SK-N-MC (cell line): Measurements from ENCODE around the gene LDAH.

Experiments
- DNase-seq: peaks from one replicate; pipeline ENCODE4 v3.0.0-alpha.2; 2011; ENCODE audit warnings: low read depth, low spot score
- H3K27ac ChIP-seq: fragments of 200-600 bp; sonication (generic); 2 replicates; pipeline ENCODE4 v1.5.1; 2016; ENCODE audit warnings: mixed run types
- H3K36me3 ChIP-seq: fragments of 200-600 bp; sonication (generic); 2 replicates; pipeline ENCODE4 v1.6.1; 2017; ENCODE audit warnings: antibody characterized with exemption, low read length, mixed read lengths; ENCODE audit not compliant: insufficient read depth
- H3K4me3 ChIP-seq: fragments of 200-600 bp; sonication (generic); 2 replicates; pipeline ENCODE4 v1.5.1; 2016
- H3K9ac ChIP-seq: fragments of 200-600 bp; sonication (generic); 2 replicates; pipeline ENCODE4 v1.8.0; 2017; ENCODE audit warnings: mixed run types, mixed read lengths; ENCODE audit not compliant: insufficient read length
- H3K9me3 ChIP-seq: fragments of 200-600 bp; sonication (generic); 2 replicates; pipeline ENCODE4 v1.6.1; 2017; ENCODE audit warnings: low read depth, mild to moderate bottlenecking, antibody characterized with exemption, low read length, moderate library complexity, mixed read lengths
- EZH2 ChIP-seq: fragments of 200-600 bp; sonication (generic); IDR thresholded peaks from one replicate; pipeline ENCODE4 v1.6.1; 2017; ENCODE audit warnings: antibody characterized with exemption
- FOXP2 ChIP-seq: optimal IDR thresholded peaks from 2 replicates; pipeline ENCODE3; 2011; ENCODE audit warnings: mild to moderate bottlenecking, moderate library complexity; ENCODE audit not compliant: insufficient read depth; ENCODE audit errors: extremely low read length, control extremely low read depth
- POLR2AphosphoS5 ChIP-seq: IDR thresholded peaks from 2 replicates; pipeline ENCODE4 v1.6.1; 2012; ENCODE audit warnings: mild to moderate bottlenecking, low read depth, low read length, borderline replicate concordance

Gene LDAH

GRCh38 chr2:20645761-20646160 lies 177.1 kb downstream of the LDAH start:
- H3K27ac ChIP-seq, result no peak overlapping the region
- TF ChIP-seq EZH2 (no peak), POLR2AphosphoS5 (no peak), FOXP2 (no peak)
- no peak for DNase-seq
- no peak overlapping the region for H3K9ac ChIP-seq
- H3K4me3 ChIP-seq, result no peak overlapping the region
- no peaks in the 10 kb centered on the region for H3K9me3 ChIP-seq
- no peaks in the 10 kb centered on the region for H3K36me3 ChIP-seq

GRCh38 chr2:20645301-20645701 lies 177.6 kb downstream of the LDAH start:
- Histone ChIP-seq H3K4me3 (no peak overlapping the region), H3K9me3 (no peaks in the 10 kb centered on the region), H3K36me3 (no peaks in the 10 kb centered on the region), H3K9ac (no peak overlapping the region), H3K27ac (no peak overlapping the region)
- no peak for DNase-seq
- no peak for TF ChIP-seq POLR2AphosphoS5

DNA sequence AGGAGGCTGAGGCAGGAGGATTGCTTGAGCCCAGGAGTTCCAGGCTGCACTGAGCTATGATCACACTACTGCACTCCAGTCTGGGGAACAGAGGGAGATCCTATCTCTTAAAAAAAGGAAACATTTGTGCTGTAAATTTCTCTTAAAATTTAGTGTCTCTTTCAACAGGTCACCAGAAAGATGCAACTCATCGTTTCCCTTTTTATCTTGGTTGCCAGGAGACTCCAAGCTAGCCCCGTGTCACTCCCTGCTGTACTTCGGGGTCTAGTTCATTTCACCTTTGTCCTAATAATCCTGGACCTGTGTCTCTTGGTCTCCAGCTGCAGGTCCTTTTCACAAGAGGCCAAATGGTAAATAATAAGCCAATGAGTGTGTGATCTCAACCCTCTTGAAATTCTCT lies 179.1 kb downstream of the LDAH start:
- no peak overlapping the region for H3K27ac ChIP-seq
- no peak for TF ChIP-seq FOXP2
- no peak for TF ChIP-seq EZH2
- TF ChIP-seq POLR2AphosphoS5, result no peak
- no peak overlapping the region for H3K4me3 ChIP-seq
- DNase-seq, result no peak
- H3K9me3 ChIP-seq, result no peaks in the 10 kb centered on the region
- no peaks in the 10 kb centered on the region for H3K36me3 ChIP-seq
- H3K9ac ChIP-seq, result no peak overlapping the region

- no peak overlapping the region for H3K4me3 ChIP-seq
- TF ChIP-seq EZH2, result no peak
- TF ChIP-seq FOXP2, result no peak
- no peak for TF ChIP-seq POLR2AphosphoS5
- H3K27ac ChIP-seq, result no peak overlapping the region
- no peak overlapping the region for H3K9ac ChIP-seq
- no peaks in the 10 kb centered on the region for H3K36me3 ChIP-seq
- no peak for DNase-seq
- H3K9me3 ChIP-seq, result no peaks in the 10 kb centered on the region
Measured at GRCh38 chr2:20643060-20643459, 179.8 kb downstream of the LDAH start.

GRCh38 chr2:20642055-20642971 lies 180.6 kb downstream of the LDAH start:
- DNase-seq, result no peak
- no peak overlapping the region for H3K9ac ChIP-seq
- no peaks in the 10 kb centered on the region for H3K9me3 ChIP-seq
- no peaks in the 10 kb centered on the region for H3K36me3 ChIP-seq
- H3K27ac ChIP-seq, result no peak overlapping the region
- TF ChIP-seq POLR2AphosphoS5, result no peak
- no peak for TF ChIP-seq EZH2
- TF ChIP-seq FOXP2, result no peak
- H3K4me3 ChIP-seq, result no peak overlapping the region

DNA sequence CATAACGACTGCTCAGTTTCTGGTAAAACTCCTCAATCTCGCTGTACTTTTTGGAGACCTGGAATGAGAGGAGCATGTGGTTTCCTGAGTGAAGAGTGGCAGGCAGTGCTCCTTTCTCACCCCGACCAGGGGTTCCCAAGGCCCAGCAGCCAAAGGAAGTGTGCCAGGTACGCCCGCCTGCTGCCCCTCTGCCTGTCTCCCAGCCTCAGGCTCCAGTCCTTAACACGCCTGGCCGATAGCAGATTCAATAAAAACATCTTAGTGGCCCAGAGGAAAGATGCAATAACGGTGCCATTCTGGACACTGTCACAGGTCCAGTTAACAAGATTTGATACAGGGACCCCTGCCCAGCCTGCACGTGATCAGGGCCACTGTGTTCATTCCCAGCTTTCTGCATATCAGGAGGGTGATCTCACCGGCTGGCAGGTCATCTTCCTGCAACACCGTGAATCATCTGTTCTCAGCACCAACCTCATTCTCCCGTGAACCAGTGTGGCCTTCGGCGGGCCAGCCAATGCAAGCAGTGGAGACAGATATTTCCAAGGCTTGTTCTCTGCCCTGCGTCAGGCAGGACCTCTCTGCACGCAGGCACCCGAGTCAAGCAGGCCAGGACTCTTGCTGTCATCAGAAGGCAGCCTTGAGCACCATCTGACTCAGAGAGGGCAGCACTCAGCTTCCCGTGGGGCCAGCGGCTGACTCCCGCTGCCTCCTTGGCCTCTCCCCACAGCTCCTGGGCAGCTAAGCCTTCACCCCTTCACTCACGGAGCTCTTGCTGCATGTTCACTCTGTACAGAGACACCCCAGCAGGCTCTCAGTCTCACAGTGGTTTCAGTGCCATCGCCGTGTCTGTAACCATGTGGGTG lies 181.5 kb downstream of the LDAH start:
- no peak overlapping the region for H3K27ac ChIP-seq
- H3K4me3 ChIP-seq, result no peak overlapping the region
- no peak overlapping the region for H3K9ac ChIP-seq
- DNase-seq, result no peak
- no peaks in the 10 kb centered on the region for H3K36me3 ChIP-seq
- H3K9me3 ChIP-seq, result no peaks in the 10 kb centered on the region
- TF ChIP-seq FOXP2 (no peak), EZH2 (no peak), POLR2AphosphoS5 (no peak)

DNA sequence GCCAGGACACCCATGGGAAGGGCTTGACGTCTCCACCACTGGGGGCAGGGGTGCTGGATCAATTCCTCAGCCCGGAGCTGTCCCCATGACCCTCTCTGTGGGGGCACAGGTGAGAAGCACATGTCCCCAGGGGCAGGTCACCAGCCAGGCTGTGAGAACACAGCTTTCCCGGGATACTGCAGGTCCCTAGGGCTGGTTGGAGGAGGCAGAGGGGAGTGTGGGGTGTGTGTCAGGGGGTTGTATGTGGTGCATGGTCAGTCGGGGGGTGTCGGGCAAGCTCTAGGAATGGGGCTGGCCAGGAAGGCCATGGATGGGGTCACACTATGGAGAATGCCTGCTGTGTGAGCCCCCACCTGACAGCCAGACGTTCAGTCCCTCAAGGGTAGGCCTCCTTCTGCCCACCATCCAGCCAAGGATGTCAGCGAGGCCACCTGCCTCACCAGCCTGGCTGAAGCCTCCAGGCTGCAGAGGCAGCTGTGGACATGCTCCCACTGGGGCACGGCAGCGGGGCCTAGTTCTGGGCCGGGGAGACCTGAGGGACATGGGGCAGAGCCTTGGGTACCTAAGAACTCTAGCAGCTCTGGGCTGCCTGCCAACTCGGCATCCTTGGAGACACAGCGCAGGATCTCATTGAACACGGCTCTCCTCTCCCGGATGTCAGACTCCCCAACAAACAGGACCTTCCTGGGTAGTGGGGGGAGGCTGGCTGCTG lies 182.3 kb downstream of the LDAH start:
- Histone ChIP-seq H3K27ac (no peak overlapping the region), H3K9ac (no peak overlapping the region), H3K4me3 (no peak overlapping the region), H3K36me3 (no peaks in the 10 kb centered on the region), H3K9me3 (no peaks in the 10 kb centered on the region)
- DNase-seq, result no peak
- TF ChIP-seq POLR2AphosphoS5 (no peak), EZH2 (no peak), FOXP2 (no peak)
